ENCODE results near the gene PPY.
"Not testable (repeated sequence)": the region's sequence is repeated elsewhere in the genome, so short reads cannot be mapped to it uniquely, and the experiment has no call there.

The PPY gene, protein sequence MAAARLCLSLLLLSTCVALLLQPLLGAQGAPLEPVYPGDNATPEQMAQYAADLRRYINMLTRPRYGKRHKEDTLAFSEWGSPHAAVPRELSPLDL

GRCh38 chr17:43942051-43942685 is at the start of gene PPY:
TSS of gene PPY (minus strand) at chr17:43942476. CDS start at chr17:43941654, 822 bp downstream.
- DNase-seq = no peak

DNA sequence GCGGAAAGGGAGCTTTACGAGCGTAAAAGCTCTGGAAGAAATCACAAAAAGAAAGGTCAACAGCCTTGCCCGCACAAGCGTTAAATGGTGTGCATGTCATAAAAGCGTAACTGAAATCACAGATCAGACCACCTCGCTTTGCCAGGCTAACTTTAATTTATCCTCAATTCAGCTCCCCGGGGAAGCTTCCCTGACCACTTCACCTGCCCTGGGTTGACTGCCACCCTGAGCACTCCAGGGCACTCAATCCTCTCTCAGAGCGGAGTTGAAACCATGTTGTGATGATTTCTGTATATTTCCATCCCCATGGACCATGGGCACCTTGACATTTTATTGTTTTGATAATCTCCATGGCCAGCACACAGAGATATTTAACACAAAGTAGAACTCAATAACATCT is 46.0 kb upstream of the PPY start:
- no peak for DNase-seq

GRCh38 chr17:43987131-43988021 is 45.1 kb upstream of the PPY start:
- no peak for DNase-seq

DNA sequence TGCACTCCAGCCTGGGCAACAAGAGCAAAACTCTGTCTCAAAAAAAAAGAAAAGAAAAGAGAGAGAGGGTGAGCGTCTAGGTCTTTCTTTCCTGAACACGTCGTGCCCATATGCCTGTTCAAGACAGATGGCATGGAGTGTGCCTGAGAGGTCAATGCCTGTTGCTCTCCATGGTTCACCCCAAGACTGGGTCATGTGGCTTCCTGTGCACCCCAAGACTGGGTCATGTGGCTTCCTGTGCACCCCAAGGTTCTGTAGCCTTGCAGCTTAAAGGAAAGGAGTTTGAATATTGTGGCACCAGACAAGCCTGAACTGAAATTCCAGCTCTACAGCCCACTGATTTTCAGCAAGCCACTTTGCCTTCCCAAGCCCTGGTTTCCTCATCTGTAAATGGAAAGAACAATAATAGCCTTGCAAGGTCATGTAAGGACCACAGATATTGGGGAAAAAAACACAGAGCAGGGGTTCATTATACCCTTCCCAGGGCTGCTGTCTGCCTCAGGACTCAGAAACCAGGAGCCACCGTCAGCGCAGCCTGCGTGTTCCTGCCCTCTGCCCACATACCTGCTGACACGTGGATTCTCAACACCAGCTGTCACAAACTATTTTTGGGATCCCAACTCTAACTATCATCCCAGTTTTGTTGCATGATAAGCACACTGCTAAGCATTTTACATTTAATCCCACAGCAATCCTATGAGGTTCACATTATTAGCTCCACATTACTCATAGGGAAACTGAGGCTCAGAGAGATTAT is 44.1 kb upstream of the PPY start:
- no peak for DNase-seq

DNA sequence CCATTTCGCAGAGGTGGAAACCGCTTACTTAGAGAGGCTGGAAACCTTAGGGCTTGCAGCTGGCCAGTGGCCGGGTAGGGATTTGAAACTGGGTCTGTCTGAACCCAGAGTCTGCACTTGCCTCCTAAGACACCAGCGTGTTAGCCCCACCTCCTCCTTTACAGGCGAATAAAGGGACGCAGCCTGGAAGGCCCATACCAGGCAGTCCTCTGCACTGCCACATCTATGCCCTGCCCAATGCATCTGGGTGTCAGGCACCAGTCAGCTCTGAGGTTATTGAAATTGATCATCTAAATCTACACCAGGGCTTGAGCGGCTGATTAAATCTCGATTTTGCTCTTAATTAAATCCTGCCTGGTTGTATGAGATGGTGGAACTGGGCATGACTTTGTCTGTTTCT is 42.2 kb upstream of the PPY start:
- no peak for DNase-seq

DNA sequence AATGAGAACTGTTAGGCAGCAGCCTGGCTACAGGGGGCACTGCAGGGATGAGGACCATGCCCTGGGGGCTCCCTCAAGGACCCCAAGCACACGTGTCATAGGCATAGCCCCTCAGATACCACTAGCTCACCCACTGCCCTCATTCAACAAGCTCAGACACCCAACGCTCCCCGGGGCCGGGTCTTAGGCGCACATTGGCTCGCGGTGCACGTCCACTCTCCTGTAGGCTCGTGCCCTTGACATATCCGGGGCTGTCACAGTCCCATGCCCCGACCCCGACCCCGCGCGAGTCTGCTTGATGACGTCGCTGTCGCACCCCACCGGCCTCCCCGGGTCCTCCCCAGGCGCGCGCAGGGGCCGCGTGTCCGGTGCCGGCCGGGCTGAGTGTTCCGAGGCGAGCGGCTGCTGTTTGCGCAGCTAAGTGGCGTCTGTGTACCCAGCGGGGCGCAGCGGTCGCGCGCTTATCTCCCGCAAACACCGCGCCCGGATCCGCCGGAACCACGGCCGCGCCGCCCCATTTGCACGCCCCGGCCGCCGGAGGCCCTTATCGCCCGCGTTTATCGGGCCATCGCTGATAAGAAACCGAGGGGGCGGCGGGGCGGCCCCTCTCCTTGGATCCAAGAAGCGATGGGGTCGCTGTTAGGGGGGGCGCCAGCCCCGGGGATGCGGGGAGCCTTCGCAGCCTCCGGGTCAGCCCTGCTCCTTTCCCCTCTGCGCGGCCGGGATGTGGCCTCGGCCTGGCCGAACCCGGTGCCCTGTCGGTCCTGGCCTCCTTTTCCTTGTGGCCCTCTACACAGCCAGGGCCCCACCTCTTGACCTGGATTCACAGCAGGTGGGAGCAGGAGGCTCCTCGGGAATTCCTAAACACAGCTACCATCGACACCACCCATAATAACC is 41.5 kb upstream of the PPY start:
- no peak for DNase-seq

GRCh38 chr17:43983196-43983514 is 40.9 kb upstream of the PPY start:
- DNase-seq = no peak

GRCh38 chr17:43982171-43982570 is 39.9 kb upstream of the PPY start:
- DNase-seq = no peak

- DNase-seq = no peak
These were observed 37.4 kb upstream of the PPY start for GRCh38 chr17:43979671-43980070.

DNA sequence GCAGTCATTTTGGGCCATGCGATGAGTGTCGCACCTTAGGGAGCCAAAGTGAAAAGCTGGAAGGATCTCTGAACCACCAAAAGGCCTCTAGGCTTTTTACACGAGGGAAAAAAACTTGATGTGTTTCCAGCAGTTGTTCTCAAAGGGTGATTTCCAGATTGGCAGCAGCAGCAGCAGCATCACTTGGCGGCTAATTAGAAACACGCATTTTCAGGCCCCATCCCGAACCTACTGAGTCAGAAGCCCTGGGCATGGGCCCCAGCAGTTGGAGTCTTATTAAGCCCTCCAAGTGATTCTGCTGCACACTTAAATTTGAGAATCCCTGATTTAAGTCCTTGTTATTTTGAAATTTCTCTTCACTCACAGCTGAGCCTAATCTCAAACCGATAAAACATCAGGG is 36.7 kb upstream of the PPY start:
- no peak for DNase-seq

- no peak for DNase-seq
These were observed 35.8 kb upstream of the PPY start for GRCh38 chr17:43978078-43978477.

DNA sequence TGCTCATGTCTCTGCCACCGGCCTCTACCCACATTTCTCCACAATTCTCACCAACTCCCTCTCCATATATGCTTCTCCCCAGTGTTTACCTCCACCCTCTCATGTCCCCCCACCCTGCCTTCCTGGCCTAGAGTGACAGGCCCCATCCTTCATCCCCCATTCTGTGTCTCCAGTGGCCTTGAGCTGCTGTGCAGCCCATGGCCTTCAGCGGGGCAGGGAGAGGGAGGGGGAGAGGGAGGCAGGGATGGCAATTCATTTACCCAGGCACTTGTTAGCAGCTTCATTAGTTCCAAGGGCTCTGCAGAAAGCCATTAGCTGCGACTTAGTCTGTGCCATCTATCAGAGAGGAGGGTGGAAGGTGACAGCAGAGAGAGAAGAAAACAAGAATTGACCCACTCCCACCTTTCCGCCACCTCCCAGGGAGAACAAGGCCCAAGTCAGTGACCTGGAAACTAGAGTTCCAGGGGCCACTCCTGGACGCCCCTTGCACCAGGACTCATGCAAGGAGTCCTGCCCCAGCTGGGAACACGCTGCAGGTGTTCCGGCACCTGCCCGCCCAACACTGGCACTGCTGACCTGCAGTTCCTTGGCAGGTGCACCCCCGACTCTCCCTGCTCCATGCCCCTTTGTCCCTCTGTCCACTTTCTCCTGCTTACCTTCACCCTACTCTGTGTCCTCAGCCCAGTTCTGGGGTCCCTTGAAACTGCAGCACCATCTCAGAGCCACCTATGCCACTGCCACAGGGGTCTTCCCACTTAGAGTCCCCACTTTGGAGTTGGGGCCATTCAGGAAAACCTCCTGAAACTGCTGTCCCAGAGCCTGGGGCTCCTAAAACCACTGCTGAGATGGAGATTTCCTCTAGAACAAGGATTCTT is 34.9 kb upstream of the PPY start:
- no peak for DNase-seq

DNA sequence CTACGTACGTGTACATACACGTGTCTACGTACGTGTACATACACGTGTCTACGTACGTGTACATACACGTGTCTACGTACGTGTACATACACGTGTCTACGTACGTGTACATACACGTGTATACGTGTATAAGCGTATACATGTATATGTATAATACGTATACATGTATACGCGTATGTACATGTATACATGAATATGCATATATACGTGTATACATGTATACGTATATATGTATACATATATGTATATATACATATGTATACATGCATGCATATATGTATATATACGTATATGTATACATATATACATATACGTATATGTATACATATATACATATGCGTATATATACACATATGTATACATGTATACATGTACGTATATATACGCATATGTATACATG is 33.6 kb upstream of the PPY start:
- no peak for DNase-seq

DNA sequence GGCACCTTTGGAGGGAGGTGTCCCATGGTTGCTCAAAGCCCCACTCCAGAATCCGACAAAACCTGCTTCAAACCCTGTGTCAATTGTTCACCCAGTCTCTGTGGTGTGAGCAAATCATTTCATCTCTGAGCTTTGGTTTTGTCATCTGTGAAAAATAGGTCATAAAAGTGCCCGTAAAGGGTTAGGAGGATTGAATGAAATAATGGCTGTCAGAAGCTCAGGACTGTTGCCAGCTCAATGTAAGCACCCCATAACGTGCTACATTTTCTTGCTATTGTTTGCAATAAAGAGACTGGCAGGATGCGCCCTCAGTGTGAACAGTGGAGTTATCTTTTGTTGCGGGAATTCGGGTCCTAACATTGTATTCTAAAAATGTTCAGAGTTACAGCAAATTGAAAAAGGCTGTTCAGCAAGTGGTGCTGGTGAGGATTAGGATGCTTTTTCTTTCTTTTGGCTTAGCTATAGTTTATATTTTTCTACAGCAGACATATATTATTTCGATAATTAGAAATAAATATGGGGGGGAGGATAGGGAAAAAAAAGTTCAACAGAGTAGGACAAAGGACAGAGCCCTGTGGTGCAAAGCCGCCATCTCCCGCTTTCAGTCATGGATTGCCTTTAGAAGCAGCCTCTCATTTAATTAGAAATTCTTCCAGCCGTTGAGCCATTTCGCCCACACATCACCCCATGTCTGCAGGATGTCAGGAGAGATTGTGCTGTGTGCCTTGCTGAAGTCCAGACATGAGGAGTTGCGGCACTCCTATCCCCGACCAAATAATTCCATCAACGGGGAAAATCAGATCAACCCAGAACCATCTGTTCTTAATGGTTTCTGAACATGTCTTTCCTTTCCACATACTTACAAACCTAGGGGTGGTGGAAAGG is 32.3 kb upstream of the PPY start:
- DNase-seq = no peak

GRCh38 chr17:43972444-43973212 is 30.4 kb upstream of the PPY start:
- not testable (repeated sequence) for DNase-seq

DNA sequence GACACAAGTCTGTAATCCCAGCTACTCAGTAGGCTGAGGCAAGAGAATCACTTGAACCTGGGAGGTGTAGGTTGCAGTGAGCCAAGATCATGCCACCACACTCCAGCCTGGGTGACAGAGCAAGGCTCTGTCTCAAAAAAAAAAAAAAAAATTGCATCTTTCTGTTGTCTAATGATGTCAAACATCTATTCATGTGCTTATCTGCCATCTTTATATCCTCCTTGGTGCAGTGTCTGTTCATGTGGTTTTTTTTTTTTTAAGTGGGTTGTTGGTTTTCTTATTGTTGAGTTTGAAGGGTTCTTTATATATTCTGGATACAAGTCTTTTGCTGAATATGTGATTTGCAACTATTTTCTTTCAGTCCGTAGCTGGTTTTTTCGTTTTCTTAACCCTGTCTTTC is 29.2 kb upstream of the PPY start:
- DNase-seq = not testable (repeated sequence)

DNA sequence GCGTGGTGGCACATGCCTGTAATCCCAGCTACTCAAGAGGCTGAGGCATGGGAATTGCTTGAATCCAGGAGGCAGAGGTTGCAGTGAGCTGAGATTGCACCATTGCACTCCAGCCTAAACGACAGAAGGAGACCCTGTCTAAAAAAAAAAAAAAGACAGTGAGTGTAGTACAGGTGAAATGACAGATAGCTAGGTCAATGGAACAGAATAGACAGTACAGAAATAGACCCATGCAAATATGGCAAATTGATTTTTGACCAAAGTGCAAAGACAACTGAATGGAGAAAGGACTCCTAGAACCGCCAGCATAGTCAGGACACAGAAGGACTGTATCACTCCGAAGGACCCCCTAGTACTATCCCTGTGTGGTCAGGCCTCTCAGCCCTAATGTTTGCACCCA is 28.1 kb upstream of the PPY start:
- no peak for DNase-seq

DNA sequence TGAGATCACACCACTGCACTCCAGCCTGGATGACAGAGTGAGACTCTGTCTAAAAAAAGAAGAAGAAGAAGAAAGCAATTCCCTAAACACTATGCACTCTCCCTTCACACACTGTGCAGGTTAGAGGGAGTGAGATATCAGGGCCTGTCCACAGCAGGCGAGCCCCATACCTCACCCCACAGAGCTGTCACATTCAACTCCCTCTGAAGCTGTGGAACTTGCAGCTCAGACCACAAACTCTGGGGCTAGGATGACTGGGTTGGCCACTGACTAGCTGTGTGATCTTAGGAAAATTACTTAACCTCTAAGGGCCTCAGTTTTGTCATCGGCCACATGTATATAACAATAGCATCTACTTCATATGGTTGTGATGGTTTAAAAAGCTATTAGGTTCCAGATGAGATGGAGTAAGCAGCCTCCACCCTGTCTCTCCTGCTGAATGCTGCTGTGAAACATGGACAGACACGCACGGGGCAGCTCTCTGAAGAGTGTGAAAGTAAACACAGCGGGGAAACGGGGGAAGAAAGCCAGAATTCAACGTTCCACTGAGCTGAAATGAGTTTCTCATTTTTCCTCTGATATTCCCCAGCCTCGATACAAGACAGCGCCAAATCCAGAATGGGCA is 25.1 kb upstream of the PPY start:
- no peak for DNase-seq

DNA sequence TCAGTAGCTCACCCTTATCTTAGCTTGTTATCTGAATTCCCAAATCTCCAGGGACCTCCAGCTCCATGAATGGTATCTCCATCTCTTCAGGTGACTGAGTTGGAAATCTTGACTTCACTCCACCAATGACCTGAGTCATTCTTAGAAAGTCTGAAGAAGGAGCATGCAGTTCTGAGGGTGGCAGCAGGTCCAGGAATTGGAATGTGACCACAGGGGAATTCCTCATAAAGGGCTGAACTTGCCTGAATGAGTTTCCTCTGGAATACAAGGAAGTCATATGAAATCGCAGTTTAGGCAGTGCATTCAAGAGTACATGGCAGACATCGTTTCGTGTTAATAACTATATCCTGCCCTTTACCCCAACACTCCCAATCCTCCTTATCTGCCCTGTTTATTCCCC is 24.0 kb upstream of the PPY start:
- no peak for DNase-seq

Data from HCEC 1CT (cell line).